Tibial artery (tissue), 4 donors: ENCODE results near the gene IGFN1.
A peak's percentile ranks its signal among the peaks of the same experiment; 100 is the strongest.

Experiments used
- DNase-seq, 2 donors: peaks; one replicate each; pipeline ENCODE4 v3.0.0-alpha.2; 2019
- H3K27ac ChIP-seq, 2 donors: fragments of 200-600 bp; sonication (generic) in 1 of 2; 1 replicate in 1 of 2; 2 replicates in 1 of 2; pipeline ENCODE4 v1.5.1; 2018 to 2019; ENCODE audit warnings: mild to moderate bottlenecking in 1 of 2
- H3K27me3 ChIP-seq, 2 donors: fragments of 200-600 bp; sonication (generic) in 1 of 2; one replicate each; pipeline versions ENCODE4 v1.5.1 to v1.6.0; 2016 to 2019
- H3K36me3 ChIP-seq, 3 donors: fragments of 200-600 bp; sonication (generic) in 2 of 3; one replicate each; pipeline ENCODE4 v1.5.1; 2016 to 2019; ENCODE audit warnings: mild to moderate bottlenecking in 2 of 3
- H3K4me1 ChIP-seq, 4 donors: fragments of 200-600 bp; sonication (generic) in 2 of 4; 1 replicate in 3 of 4; 2 replicates in 1 of 4; pipeline ENCODE4 v1.5.1; 2016 to 2019
- H3K4me3 ChIP-seq, 2 donors: fragments of 200-600 bp; sonication (generic) in 1 of 2; 1 replicate in 1 of 2; 2 replicates in 1 of 2; pipeline ENCODE4 v1.5.1; 2018 to 2019; ENCODE audit warnings: mild to moderate bottlenecking in 2 of 2
- H3K9me3 ChIP-seq, 3 donors: fragments of 200-600 bp; sonication (generic) in 1 of 3; one replicate each; pipeline ENCODE4 v1.5.1; 2016 to 2019
- CTCF ChIP-seq, 2 experiments: fragments of 200-600 bp in 1 of 2; fragments of 450-650 bp in 1 of 2; IDR thresholded peaks; one replicate each; pipeline ENCODE4 v1.5.1; 2017 to 2019; ENCODE audit warnings: antibody characterized with exemption in 2 of 2, mild to moderate bottlenecking in 1 of 2, moderate library complexity in 1 of 2
- intact Hi-C: fragments of 100-400 bp; cut with DNase I; formaldehyde crosslinking; loops from one replicate; pipeline ENCODE4 v1.15.0; 2023; ENCODE audit warnings: low total_unique reads

Gene IGFN1

GRCh38 chr1:201270616-201271390 is 80.2 kb downstream of the IGFN1 start:
- Histone ChIP-seq H3K9me3 (no peaks in the 10 kb centered on the region), H3K27me3 (peaks cover 0 to 29% of the 10 kb centered on the region in 2 donors), H3K36me3 (no peaks in the 10 kb centered on the region), H3K27ac (no peak overlapping the region), H3K4me1 (peaks cover 0 to 6% (median 3%) of the 10 kb centered on the region in 4 donors), H3K4me3 (no peak overlapping the region)
- DNase-seq: no peak
- TF ChIP-seq CTCF (IDR thresholded peaks at IDR 0.05): no peak
- intact Hi-C loops: loop anchor here (10.0 kb wide), 1 partner anchor 576 kb away; no protein-coding TSS in a partner anchor

GRCh38 chr1:201272799-201273198 is 82.2 kb downstream of the IGFN1 start:
- Histone ChIP-seq H3K36me3 (no peaks in the 10 kb centered on the region), H3K9me3 (no peaks in the 10 kb centered on the region), H3K4me3 (no peak overlapping the region), H3K27ac (no peak overlapping the region), H3K27me3 (peaks cover 0 to 23% of the 10 kb centered on the region in 2 donors), H3K4me1 (peaks cover 0 to 8% (median 3%) of the 10 kb centered on the region in 4 donors)
- no peak for TF ChIP-seq CTCF (IDR thresholded peaks at IDR 0.05)
- no peak for DNase-seq
- intact Hi-C loops: loop anchor here (10.0 kb wide), 1 partner anchor 578 kb away; no protein-coding TSS in a partner anchor

DNA sequence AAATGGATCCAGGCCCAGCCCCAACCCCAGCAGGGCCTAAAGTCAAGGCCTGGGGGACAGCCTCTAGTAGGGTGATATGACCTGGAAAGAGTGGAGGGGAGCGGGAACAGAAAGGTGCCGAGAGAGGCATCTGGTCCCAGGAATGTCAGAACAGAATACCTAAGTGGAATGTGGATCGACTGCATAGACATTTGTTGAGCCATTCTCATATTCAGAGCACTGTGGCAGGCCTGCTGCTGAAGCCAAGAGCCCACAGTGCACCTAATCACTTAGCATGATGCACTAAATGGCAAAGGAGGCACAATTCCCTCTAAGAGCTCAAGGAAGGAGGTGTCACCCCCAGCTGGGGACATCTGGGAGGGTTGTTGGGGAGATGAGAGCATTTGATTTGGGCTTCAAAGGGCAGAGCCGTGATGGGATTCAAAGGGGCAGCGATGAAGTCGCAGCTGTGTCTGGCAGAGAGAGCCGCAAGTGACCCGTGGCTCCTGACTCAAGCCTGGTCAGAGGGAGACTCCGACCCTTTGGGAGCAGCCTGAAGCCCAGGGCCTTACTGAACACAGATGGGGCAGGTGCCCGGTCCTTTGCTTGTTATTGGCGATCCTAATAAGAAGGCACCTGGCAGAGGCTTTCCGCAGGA is 84.1 kb downstream of the IGFN1 start:
- no peak for TF ChIP-seq CTCF (IDR thresholded peaks at IDR 0.05)
- Histone ChIP-seq H3K9me3 (no peaks in the 10 kb centered on the region), H3K36me3 (no peaks in the 10 kb centered on the region), H3K27me3 (peaks cover 0 to 13% of the 10 kb centered on the region in 2 donors), H3K4me1 (peaks cover 0 to 8% (median 3%) of the 10 kb centered on the region in 4 donors), H3K27ac (peak overlapping the region in 1 of 2 donors; percentile 6), H3K4me3 (no peak overlapping the region)
- intact Hi-C loops: loop anchor here (10.0 kb wide), 1 partner anchor 580 kb away; no protein-coding TSS in a partner anchor
- no peak for DNase-seq

- Histone ChIP-seq H3K27ac (peak overlapping the region in 1 of 2 donors; percentile 6), H3K9me3 (no peaks in the 10 kb centered on the region), H3K4me3 (no peak overlapping the region), H3K27me3 (peaks cover 0 to 17% of the 10 kb centered on the region in 2 donors), H3K36me3 (no peaks in the 10 kb centered on the region), H3K4me1 (peaks cover 0 to 8% (median 3%) of the 10 kb centered on the region in 4 donors)
- peak in 1 of 2 donors; percentile 77 for DNase-seq
- TF ChIP-seq CTCF (IDR thresholded peaks at IDR 0.05): no peak
- intact Hi-C loops: loop anchor here (10.0 kb wide), 1 partner anchor 580 kb away; no protein-coding TSS in a partner anchor
Observed at GRCh38 chr1:201275253-201275666, 84.6 kb downstream of the IGFN1 start.

DNA sequence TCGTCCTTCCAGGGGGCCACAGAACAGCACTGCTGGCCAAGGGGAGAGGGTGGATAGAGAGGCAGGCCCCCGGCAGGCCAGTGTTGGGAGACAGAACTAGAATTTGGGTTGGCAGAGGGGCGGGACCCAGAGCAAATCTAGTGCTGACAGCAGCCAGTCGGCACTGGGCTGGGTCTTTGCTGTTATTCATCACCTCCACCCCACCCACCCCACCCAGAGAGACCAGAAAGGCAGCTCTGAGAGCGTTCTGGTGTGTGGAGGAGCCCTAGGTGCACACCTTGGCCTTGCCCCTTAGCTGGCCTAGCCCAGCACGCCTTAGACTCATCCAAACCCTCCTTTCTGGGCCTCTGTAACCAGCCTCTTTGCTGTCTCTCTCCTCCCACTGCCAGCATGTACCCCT is 86.3 kb downstream of the IGFN1 start:
- H3K27me3 ChIP-seq: peaks cover 0 to 22% of the 10 kb centered on the region in 2 donors
- TF ChIP-seq CTCF (IDR thresholded peaks at IDR 0.05): no peak
- no peak for DNase-seq
- peaks cover 0 to 8% (median 3%) of the 10 kb centered on the region in 4 donors for H3K4me1 ChIP-seq
- no peak overlapping the region for H3K27ac ChIP-seq
- no peaks in the 10 kb centered on the region for H3K36me3 ChIP-seq
- no peaks in the 10 kb centered on the region for H3K9me3 ChIP-seq
- no peak overlapping the region for H3K4me3 ChIP-seq
- intact Hi-C loops: loop anchor here (10.0 kb wide), 1 partner anchor 582 kb away; no protein-coding TSS in a partner anchor
